HG02870 (cell line): ENCODE measurements around the gene GSG1L.

Source experiments
- ATAC-seq: cut with Tn5 transposase; IDR thresholded peaks from one replicate; pipeline ENCODE4 v1.9.1; 2021; ENCODE audit warnings: mild to moderate bottlenecking, moderate library complexity; ENCODE audit not compliant: unreplicated experiment

Gene GSG1L

DNA sequence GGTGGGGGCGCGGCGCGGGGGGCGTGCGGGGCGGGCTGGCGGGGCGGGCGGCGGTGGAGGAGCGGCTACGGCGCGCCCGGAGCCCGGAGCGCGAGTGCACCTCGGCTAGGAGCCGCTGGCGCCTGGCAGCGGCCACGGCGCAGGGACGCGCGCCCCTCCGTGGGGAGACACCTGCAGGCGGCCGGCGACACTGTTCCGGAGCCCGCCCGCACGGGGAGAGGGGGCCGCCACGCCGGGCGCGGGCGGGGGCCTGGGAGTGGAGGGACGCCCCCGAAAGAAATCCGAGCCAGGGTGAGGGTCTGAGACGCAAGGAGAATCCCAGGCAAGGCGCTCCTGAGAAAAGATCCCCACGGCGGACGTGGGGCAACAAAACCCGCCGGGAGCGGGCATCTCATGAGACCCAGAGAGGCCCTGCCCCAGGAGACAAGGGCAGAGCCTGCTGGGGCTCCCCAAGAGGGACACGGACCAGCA, at the start of gene GSG1L:
Gene GSG1L (minus strand): TSS at position 124 of the 471 bp plus-strand sequence. CDS start 290 bp downstream, outside the sequence.
- no peak for ATAC-seq

DNA sequence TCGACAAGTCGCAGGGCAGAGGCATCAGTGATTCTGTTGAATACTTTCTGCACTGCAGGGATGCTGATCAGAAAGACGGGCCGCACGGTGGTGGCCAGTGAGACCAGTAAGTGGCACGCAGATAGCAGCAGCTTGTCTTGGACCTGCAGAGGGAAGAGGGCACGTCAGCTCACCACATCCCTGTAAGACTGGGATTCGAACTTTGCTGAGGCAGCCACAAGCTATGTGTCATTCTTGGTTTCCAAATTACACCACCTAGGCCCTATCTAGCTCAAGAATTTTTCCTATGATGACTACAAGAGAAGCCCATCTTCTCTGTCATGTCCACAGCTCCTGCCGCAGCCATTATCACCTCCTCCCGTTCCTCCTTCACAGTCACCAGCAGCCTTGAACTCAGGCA, 49.4 kb upstream of the GSG1L start:
- no peak for ATAC-seq

DNA sequence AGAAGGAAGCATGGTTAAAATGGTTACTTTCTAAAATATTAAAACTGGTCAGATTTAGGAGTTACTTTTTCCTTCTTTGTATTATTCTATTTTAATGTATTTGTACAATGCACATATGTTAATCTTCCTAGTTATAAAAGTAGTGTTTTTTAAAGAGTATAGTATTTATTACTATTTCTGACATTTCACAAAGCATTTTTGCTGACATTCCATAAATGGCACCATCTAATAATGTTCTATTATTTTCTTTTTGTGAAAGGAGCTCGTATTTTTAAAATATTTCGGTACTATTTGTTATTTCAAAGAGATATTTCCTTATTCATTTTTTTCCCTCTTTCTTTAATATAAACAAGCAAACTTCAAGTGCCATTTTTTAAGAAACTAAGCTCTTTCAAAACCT, 47.5 kb upstream of the GSG1L start:
- ATAC-seq: no peak

DNA sequence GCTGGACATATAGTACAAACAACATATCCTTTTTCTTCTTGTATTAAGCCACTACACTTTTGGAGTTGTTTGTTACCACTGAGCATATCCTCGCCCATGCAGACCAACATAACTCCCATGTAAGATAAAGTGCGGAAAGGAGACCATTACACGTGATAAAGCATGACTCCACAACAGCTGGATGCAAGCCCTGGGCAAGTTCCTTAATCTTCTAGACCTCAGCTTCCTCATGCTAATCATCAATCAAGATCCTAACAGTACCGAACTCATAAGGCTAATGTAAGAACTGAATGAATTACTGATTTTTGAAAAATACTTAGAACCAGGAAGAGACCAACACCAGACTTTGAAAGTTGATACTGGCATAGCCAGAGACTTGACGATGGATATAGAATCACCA, 47.0 kb upstream of the GSG1L start:
- no peak for ATAC-seq

DNA sequence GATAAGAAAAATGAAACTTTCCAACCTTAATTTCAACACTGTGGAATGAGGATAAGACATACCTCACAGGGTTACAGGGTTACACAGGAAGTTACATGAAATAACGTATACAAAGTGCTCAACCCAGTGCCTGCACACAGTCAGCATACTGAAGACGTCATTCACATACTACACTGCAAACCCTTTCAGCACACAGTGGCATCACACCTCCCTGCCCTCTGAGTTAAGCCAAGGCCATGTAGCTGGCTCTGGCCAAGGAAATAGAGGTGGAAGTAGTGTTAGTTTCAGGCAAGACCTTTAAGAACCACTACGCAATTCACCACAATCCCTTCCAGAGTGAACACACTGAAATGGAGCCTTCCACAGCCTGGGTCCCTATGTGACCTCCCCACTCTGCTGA, 46.6 kb upstream of the GSG1L start:
- no peak for ATAC-seq

DNA sequence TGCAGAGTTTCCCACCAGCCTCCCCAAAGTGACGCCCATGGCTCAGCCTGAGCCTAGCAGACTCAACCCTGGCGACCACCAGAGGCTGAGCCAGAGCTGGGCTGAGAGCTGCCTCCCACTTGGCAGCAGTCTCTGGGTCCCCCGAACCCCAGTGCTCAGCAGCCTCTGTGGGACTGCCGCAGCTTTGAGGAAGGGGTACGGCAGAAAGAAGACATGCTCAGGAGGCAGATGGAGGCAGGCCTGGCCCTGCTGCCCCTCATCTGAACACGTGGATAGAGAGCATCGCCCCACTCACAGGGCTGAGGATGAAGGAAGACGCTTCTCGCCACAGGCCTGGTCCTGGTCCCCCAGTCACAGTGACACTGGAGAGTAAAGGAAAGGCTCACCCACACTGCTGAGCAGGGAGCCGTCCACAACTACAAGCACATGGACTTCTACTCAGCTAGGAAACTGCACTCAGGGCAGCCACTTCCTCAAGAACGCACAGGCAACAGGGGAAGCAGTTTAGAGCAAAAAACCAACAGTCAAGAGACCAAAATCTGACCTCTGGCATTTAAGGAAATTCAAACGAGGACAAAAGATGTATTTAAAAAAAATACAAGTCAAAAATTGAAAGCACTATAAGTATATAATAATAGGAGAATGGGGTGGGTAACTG, 45.2 kb upstream of the GSG1L start:
- ATAC-seq: no peak

DNA sequence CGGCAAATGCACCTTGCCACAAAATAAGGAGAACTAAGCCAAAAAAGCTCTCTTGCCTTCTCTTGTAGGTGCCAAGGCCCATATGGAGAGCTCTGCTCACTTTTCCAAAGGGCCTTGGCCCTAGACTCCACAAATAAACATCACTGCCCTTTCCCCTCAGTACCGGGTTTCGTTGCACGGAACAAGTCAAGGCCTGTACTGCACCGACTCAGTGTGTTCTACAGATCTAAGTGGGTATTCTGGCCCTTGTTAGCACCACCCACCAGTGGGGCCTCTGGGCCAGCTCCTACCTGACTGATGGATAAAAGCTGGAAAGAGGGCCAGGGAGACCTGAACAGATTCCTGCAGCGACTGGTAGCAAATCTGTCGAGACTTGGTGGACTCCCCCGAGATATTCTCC, 43.7 kb upstream of the GSG1L start:
- ATAC-seq: no peak

DNA sequence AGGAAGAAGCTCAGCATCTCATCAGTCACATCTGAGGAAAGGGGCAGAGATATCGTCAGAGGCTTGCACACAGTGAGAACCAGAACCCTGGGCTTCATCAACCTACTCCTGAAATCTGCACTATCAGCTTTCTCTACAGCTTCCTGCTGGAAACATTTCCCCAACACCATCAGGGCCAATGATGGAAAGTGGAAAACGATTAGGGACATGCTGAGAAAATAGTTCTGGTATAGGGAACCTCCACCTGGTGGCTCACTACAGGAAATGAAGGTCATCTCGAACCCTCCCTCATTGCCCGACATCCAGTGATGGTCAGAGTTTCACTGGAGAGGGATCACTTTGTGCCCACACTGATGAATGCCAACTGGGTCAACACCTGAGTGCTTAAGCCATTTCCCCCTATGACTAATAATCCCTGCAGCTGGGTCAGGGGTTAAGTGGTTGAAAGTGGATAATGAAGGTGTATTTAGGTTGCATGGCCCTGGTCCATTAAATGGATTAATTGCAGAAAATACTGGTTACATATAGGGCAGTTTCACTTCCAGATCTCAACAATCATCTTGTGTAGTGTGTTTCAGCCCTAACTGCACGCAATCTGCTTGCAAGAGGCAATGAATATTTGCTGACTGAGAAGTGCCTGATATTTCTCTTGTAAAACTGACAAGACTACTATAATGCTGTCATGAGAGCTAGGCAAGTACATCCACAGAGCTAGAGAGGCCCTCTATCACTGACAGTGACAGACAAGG, 43.1 kb upstream of the GSG1L start:
- no peak for ATAC-seq

DNA sequence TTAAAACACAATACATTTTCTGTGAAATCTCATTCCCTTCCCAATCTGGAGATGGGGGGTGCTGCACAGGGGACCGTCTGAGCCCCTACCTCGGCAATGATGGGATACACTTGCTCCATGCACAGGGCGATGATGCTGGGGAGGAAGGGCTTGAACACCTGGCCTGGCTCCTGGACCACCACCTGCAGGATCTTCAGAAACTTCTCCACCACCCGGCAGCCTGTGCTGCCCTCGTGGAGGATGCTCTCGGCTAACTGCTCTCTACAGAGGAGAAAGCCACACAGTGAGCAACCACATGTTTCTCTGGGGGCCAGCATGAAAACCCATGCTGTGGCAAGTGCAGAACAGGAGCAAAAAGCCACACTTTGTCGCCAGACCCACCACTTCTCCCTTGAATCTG, 42.4 kb upstream of the GSG1L start:
- no peak for ATAC-seq

DNA sequence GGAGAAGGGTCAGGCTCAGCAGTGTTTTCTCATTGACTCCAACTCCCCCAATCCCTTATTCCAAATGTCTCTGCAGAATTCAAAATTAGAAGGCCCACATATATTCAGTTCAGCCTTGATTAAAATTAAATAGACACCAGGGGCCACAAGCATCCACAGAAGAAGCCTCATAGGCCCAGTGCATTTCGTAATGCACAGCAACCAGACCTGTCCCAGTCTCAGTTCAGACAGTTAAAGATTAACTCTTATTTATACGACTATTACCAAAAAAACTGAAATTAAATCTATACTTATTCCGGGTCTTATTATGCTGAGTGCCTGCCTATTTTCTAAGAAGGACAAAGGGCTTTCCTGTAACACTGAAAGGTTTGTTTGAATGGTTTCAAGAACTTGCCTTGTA, 41.8 kb upstream of the GSG1L start:
- no peak for ATAC-seq

DNA sequence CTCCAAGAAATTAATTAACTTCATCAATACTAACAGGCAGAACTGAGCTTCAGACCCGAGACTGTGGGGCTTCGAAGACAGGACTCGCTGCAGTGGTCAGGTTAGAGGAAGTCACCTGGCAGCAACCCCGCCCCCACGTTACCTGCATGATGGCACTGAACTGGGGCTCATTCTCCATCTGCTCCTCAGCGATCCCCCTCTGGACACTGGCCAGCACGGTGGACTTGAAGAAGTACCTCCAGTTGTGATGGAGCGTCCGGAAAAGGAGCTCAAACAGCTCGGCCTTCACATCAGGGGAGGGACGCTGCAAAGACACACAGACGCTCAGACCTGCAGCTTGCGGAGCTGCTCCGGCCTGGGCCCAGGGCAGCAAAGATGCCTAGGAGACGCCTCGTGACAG, 40.9 kb upstream of the GSG1L start:
- ATAC-seq: no peak

DNA sequence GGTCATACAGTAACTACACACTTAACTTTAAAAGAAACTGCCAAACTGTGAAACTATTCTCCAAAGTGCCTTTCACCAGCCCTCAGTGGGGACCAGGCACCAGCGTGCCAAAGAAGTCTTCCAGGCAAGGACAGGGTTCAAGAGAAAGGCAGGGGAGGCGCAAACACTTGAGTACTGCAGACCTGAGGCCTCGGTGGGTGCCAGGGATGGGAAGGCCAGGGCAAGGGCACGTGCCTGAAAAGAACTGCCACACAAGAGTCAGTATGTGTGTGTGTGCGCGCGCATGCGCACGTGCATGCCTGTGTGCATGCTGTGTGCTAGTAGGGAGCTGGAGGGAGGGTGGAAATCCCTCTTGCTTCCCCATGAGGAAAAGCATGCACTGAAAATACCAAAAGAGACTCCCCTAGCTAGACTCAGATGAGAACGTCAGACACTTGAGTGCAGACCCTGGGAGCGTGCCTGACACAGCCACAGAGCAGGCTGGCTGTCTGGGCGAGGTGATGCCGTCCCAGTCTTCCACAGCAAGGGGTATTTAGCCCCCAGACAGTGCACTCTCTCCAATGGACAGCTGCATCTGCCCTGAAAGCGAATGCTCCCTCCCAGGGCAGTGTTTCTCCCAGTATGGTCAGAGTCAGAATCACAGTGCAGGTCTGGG, 40.1 kb upstream of the GSG1L start:
- ATAC-seq: no peak

DNA sequence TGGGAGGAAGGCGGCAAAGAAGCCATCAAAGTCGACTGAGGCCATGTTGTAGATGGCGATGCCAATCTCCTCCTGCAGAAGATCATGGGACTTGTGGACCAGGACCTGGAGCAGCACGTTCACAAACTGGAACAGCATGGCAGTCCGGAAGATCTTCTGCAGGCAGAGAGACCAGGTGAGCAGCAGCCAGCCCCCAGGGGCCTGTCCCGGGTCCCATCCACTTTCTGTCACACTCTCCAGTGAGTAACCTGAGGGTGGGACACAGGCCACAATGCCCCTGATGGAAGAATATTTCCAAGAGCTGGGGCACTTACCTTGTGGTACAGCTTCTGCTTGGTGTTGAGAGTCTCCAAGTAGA, 38.0 kb upstream of the GSG1L start:
- no peak for ATAC-seq

DNA sequence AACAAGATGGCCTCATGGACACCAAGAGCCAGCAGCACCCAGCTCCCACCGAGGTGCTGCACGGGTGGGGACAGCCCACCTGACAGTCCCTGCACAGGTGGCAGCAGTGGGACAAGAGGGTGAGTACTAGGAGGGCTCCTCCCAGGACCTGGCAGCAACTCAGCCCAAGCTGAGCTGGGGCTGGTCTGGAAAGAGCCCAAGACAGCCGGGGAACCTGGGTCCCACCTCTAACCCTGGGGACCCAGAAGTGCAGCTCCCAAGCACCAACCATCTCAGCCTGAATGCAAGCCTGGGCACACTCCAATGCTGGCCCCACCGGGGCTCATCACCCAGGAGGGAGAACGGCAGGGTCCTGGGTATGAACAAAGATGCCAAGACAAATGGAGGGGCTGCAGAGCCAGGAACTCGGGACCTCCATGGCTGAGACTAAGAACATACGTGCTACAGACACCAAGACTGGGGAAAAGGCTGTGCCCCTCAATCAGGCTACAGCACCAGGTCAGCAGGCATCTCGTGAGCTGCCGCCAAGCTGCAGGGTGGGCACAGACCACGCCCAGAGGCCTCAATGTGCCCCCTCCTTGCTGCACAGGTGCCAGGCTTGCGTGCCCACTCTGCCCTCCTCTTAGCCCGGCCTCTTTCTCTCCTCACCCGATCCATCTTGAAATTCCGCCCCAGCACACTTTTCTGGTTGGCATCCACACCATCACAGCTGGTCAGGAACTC, 37.5 kb upstream of the GSG1L start:
- ATAC-seq: no peak

DNA sequence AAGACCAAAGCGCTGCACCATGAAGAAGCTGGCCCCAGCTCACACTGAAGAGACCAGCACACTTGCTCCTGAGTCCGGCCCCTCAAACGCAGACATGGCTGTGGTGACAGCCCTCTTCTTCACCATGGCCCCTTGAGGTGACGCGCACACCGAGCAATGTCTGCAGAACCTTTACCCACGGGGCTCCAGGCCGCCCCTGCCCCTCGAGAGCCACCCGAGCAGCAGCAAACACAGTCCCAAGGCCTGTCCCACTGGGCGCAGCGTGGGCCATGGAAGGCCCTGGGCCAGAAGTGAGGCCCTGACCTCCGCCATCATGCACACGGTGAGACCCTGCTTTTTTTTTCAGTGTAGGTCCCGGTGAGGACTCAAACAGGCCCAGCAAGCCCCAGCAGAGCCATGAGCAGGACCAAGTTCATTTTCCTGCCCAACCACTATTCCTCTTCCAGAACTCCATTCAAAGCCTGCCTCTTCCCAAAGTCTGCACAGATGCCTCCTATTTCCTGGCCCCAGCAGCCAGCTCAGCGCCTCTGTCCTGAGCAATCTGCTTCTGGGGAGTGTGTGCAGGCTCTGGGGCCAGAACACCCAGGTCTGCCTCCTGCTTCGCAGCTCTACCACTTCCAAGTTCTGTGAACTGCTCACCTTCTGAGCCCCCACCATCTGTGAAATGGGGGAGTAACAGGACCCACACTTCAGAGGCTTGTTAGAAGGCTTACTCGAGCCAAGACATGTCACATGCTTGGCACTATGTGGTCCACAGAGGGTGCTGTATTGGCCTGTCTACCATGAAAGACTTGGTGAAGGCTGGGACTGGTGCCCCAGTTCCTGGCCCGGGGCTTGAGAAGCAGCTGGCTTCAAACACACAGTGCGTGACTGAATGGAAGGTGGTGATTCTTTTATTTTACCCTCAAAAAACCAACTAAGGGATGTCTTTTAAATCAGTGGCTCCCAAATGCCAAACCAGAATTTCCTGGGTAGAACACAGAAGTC, 35.7 kb upstream of the GSG1L start:
- ATAC-seq: no peak

DNA sequence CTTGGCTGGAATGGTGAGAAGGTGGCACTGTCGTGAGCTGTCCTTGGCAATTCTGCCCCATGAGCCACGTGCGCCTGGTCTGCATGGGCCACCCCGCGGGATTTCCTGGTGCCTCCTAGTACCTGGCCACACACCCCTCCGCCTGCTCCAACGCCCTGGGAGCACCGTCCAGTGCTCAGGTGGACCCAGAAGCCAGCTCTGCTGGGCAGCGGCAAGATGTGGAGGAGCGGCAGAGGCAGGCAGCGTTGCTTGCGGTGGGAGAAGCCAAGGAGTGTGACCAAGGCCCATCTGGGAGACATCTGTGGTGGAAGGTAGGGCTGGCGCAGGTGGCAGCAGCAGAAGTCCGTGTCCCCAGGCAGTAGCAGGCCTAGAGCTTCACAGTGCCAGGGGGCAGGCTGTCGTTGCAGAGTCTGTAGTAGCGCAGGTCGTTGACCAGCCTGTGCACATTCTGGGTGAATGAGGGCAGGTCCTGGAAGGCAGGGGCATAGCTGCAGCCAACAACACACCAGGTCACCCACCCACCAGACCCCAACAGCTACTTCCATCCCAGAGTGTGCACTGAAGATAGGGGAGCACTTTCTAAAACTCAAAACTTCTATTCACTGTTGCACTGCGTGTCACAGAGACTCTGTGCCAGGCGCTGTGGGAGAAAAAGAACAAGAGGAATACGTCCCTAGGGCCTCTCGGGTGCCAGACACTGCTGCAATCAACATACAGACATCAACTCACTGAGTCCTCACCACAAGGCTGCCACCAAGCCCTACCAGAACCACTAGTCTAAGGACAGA, 34.9 kb upstream of the GSG1L start:
- ATAC-seq: no peak

DNA sequence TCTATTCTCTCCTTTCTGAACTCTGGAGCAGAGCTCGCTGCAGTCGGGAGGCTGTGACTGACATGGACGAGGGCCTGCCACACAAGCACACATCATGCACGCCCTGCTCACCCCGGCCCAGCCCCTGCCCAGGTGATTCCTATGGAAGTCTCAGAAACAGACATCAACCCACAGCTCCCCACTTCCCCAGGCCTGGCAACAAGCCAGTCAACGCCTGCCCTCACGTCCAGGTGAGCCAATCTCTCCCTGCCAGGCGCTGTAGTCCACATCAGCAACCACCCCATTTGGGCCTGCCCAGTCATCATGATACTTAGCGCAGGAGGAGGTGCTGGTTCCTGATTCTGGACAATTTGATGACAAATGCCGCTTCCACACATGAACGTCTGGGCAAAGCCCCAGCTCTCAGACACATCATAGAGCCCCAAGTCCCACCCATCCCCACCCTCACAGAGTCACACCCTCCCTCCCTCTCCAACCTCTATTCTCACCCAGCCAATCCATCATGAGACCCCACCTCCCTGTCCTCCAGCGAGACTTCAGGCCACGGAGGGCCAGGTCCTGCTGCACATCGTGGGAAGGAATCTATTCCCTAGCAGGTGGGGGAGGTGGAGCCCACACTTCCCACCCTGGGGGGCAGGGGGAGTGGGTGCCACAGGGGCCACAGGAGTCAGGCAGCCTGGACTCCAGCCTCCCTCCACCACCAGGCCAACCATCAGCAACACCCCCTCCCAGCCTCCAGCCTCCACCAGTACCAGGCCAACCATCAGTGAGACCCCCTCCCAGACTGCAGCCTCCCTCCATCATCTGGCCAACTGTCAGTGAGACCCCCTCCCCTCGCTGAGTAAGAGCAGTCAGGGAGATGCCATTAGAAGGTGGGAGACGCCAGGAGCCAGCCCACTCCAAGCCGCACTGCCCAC, 33.7 kb upstream of the GSG1L start:
- ATAC-seq: no peak

DNA sequence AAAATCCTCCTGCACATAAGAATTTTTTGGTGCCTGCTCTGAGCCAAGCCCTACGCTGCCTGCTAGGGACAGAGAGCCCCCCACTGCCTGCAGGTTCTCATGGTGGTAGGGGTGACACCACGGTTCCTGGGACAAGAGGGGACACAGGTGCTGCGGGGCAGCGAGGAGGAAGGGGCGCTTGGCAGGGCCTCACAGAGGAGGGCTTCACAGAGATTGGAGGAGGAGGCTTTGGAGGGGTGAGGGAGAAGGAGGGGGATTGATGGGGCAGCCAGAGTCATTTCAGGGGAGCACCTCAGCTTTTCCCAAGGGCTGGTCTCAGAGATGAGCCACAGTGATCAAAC, 29.8 kb upstream of the GSG1L start:
- no peak for ATAC-seq
